ENCODE measurements around the gene PERM1.
"Not testable (repeated sequence)": the region's sequence is repeated elsewhere in the genome, so short reads cannot be mapped to it uniquely, and the experiment has no call there.

PERM1 gene

GRCh38 chr1:998745-998994, 16.8 kb upstream of the PERM1 start:
- no peak for TF ChIP-seq CTCF (IDR thresholded peaks at IDR 0.05; ENCODE audit: extremely low read depth, missing control alignments)
- no peak for DNase-seq (ENCODE audit: low spot score)

DNA sequence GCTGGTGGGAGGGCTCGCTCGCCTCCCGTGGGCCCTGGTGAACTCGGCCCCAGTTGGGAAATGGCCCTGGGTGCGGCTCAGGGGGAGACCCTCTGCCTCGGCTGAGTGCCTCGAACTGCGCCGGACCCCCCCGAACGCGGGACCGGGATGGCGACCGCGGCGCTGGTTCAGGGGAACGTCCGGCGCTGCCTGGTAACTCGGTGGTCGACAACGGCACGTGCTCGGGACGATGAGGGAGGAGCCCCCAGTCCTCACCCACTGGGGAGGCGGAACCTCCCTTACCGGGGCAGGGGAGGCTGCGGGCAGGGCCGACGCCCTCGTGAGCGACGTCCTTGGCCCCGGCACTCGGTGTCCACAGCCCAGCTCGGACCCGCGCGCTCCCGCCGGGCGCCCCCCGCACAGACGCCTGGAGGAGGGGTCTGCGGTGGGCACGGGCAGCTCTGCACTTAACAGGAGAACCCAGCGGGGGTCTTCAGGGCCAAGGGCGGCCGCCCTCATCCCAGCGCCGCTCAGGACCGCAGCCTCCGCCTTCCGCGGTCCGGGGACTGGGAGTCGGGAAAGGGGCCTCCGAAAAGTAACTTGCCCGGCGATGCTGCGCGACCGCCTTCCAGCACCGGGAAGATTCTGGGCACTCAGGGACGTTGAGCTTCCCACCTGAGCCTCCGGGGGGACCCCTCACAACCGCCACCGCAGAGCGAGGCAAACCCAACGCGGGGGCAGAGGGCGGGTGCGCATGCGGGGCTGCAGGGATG, 16.3 kb upstream of the PERM1 start:
- no peak for DNase-seq (ENCODE audit: low spot score)

DNA sequence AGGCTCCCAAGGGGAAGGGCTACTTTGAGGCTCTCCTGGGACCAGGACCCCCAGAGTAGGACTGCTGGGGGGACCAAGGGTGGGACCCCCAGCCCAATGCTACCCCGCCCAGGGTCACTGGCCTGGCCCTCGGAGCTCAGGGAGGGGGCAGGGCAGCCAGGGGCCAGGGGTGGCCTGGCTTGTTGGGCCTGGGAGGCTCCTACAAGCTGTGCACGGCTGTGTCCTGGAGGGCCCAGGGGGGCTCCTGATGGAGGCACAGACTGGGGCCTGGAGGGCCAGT, 15.8 kb upstream of the PERM1 start:
- no peak for TF ChIP-seq CTCF (IDR thresholded peaks at IDR 0.05; ENCODE audit: extremely low read depth, missing control alignments)
- DNase-seq (ENCODE audit: low spot score): no peak

More for the DNA sequence above, 16.3 kb upstream of the PERM1 start:
- no peak for TF ChIP-seq CTCF (IDR thresholded peaks at IDR 0.05; ENCODE audit: extremely low read depth, missing control alignments)

- no peak for TF ChIP-seq CTCF (IDR thresholded peaks at IDR 0.05; ENCODE audit: extremely low read depth, missing control alignments)
- DNase-seq (ENCODE audit: low spot score): no peak
Measured at GRCh38 chr1:996851-997712, 15.2 kb upstream of the PERM1 start.

DNA sequence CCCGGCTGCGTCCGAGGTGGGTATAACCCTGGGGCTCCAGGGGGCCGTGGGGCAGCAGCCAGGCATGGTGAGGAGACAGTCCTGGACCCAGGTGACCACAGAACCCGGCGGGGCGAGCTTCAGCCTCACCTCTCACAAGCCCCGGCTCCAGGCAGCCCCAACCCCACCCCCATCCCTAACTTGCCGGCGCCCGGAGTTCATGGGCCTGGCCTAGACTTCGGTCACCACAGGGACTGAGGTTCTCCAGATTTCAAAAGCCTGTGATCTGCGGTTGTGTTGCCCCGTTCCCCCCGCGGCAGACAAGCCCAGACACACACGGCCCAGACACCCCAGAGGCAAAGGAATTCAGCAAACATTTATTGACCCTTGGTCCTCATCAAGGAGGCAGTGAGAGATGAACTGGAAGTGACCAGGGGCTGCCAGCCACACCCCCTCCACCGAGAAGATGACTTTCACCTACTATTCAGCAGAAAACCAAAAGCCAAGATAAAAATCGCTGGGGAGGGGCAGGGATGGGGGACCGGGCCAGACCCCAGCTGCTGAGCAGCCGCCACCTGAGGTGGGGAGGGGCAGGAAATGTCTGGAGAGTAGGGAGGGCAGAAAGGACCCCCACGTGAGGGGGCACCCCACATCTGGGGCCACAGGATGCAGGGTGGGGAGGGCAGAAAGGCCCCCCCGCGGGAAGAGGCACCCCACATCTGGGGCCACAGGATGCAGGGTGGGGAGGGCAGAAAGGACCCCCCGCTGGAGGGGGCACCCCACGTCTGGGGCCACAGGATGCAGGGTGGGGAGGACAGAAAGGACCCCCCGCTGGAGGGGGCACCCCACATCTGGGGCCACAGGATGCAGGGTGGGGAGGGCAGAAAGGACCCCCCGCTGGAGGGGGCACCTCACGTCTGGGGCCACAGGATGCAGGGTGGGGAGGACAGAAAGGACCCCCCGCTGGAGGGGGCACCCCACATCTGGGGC, 14.1 kb upstream of the PERM1 start:
- no peak for DNase-seq (ENCODE audit: low spot score)

GRCh38 chr1:994546-994945, 12.7 kb upstream of the PERM1 start:
- not testable (repeated sequence) for DNase-seq (ENCODE audit: low spot score)

More for the DNA sequence above, 14.1 kb upstream of the PERM1 start:
- no peak for TF ChIP-seq CTCF (IDR thresholded peaks at IDR 0.05; ENCODE audit: extremely low read depth, missing control alignments)

DNA sequence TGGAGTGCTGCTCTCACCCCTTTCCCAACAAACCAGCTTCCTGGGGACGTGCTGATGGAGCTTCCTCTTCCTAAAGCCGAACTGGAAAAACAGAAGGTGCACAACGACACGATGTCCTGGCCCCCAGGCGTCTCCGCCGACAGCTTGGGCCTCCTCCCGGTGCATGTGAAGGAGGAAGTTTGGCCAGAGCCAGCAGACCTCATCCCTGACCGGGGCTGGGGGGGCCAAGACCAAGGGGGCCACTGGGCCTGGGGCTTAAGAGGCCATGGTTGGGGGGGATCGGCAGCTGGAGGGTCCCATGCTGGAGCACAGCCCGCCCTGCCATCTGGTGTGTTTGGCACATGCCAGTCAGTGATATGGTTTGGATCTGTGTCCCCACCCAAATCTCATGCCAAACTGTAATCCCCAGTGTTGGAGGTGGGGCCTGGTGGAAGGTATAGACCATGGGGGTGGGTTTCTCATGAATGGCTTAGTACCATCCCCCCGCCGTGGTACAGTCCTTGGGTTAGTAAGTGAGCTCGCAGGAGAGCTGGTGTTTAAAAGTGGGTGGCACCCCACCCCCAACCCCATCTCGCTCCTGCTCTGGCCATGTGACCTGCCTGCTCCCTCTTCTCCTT, 11.6 kb upstream of the PERM1 start:
- TF ChIP-seq CTCF (IDR thresholded peaks at IDR 0.05; ENCODE audit: extremely low read depth, missing control alignments): no peak
- no peak for DNase-seq (ENCODE audit: low spot score)
